ENCODE measurements around the gene KDM5B.
"Not testable (repeated sequence)": the region's sequence is repeated elsewhere in the genome, so short reads cannot be mapped to it uniquely, and the experiment has no call there.

KDM5B gene

DNA sequence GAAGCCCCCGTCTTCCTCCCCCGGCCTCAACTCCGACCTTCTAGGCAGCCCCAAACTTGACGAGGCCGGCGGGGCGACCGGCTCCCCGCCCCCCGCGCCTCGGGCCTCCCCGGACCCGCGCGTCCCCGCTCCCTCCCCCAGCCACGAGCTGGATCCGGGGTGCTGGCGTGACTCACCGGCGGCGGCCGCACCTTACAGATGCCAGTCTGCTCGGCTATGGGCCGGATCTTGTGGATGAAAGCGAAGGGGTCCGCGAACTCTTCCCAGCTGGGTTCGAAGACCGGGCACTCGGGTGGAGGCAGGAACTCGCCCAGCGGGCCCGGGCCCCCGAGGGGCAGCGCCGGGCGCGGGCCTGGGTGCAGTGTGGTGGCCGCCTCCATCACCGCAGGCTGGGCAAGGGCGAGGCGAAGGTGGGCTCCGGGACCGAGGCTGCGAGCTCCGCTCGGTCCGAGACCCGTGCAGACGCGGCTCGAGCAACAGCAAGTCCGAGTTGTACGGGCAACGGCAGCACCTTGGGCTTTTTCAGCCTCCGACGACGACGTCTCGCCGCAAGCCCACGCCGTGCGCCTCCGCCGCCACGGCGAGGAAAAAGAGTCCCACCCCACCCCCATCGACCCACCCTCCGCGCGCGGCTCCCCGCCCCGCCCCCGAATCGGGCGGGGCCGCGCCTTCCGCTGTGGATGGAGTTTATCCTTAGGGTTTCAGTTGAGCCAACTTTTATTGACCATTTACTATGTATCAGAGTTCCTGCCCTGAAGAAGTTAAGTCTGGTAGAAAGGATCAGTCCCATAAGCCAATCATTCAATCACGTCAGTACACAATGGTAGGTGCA is at the start of gene KDM5B:
KDM5B (minus strand) TSS at position 496 of the 832 bp plus-strand sequence; CDS start at position 380, 116 bp downstream.
- DNase-seq: peak; percentile 77

DNA sequence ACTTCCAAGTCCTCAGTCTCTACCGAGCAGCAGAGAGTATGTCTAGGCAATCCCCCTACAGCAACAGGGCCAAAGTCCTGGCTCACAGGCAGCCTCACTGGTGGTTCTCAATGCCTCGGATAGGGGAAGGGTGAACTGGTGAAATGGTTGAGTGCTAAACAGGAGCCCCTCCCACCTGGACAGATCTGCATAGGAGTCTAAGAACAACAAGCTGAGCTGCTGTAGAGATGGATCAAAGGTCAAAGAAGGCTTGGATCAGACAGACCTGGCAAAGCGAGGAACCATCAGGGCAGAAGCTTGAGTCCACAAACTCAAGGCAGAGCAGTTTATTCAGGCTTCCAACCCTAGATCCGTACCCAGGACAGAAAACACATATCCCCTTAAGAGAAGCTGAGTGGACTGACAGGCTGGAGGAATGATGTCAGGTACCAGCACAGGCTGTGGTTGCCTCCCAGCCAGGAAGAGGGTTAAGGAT is 49.0 kb upstream of the KDM5B start:
- no peak for DNase-seq

DNA sequence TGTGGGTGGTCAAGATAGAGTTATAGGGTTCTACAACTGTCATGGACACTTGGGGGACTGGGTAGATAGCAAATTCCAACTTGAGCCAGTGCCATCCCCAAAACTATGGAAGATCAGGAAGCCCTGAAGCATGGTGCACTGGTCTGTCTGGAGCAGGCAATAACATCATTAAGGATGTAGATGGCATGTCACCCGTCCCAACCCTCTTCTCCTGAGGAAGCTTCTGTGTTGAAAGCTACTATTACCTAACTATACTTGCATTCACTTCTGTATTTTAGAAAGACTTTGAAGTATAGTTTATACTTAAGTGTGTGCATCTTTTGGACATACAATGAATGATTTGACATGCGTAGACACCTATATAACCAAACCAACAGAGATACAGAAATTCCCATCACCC is 47.8 kb upstream of the KDM5B start:
- DNase-seq: peak; percentile 25

DNA sequence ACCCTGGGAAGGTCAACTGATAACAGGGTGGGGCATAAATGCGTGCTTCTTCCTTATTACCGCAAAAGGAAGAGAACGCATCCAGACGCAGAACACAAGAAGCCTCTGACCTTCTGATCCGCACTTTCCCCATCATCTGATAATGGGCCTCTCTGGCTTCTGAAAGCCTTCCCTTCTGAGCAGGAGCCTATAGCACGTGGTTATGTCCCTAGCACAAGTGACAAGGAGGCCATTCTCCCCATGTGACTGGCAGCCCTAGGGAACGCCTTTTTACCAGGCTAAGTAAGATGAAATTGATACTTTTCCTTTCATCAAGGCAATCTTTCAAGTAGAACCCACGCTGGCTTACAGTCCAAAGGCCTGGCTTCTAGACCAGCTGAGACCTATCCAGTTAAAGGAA is 46.6 kb upstream of the KDM5B start:
- DNase-seq: no peak

DNA sequence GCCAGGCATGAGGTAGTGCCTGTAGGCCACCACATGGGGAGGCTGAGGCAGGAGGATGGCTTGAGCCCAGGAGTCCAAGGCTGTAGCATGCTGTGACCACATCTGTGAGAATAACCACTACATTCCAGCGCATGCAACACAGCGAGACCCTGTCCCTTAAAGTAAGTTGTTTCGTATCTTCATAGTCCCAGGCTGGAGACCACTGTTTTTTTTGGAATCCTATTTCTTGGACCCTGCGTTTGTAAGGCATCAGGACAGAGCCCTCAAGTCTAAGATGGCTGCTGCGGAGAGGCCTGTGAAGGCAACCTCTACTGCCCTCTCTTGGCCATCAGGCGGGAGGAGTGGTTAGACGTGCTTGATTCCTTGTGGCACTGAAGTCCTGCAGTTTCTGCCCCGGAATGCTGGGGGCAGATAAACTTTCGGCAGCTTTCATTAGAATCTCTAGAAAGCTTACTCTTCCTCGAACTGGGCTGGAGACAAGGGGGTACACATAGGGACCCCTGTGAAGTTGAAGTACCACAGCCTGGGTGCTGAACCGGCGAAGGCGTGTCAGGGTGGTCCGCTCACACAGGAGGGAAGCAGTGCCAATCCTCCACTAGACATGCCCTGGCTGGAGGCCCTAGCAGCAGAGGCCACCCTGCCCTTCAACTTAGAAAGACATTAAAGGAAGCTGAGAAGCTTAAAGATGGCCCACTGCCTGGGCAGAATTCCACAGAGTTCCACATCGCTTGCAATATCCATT is 44.1 kb upstream of the KDM5B start:
- peak; percentile 91 for DNase-seq

DNA sequence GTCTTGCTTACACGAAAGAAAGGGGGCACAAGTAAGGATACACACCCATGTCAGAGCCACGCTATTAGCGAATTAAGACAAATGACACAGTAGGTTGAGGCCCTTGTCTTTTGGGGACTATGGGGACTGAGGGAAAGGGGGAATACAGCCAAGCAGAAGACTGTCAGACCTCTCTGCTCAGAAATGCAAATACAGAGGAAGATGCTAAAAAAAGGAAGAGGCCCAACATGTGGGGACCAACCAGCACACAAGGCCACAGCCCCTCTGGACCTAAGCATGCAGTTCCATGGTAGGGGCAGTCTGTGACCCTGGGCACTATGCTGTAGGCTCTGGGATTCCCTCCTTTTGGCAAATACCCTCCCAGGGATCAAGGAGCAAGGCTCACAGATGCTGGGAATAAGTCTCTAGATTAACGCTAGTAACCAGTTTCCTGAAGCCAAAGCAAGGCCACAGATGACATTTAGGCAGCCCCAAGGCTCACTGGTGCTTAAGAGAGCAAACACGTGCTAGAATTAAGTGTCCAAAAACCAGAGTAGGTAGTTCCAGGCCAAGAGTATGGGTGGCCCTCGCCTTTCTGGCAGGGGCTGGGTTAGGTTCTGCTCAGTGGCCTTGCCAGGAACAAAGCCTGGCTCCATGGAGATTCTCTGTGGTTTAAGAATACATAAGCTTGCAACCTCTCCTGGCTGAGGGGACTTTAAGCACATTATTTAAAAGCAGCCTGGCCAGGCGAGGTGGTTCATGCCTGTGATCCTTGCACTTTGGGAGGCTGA is 42.6 kb upstream of the KDM5B start:
- DNase-seq: no peak

DNA sequence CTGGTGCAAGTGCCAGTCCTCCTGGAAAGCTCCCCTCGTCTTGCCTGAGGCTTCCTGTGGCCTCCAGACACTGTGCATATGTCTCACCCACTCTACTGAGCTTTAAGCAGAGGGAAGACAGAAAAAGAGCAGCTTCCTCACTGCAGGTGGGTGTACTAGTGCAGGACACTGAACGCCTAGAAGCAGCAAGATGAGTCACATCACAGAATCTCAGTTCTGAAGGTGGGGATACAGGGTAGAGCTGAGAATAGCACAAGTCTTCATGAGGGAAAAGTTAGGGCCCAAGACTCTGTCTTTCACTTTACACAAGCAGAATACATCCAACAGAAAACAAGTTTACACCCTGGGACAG is 39.9 kb upstream of the KDM5B start:
- no peak for DNase-seq

DNA sequence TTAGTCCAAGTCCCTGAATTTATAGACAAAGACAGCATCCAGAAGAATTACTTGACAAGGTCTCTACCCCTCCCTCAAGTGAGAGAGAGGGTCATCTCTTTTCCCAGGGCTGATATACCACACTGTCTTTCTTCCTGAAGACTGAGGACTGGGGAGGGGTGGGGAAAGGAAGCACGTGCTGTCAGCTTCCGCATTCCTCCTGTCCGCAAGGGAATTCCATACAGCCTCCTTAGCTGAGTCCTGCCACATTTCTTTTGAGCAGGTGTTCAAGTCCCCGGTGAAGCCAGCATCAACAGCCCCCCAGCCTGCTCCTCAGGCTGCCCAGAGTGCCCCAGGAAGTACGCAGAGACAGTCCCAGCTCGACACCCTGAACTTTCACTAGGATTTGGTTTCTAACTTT is 36.7 kb upstream of the KDM5B start:
- DNase-seq: no peak

DNA sequence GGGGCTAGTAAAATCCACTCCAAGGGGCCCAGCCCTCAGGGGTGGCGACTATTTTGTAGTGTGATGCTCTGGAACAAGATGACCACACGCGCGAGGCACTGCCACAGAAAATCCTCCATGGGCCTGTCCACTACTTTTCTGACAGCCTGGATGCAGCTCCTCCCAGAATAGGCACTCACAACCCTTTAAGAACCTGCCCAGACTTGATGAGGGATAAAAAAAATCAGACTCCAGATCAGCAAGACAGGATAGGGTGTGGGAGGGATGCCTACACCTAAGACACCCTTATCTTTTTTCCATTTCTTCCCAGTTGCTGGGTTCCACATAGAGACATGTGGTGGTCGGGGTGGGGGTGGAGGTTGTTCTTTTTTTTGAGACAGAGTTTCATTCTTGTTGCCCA is 36.0 kb upstream of the KDM5B start:
- DNase-seq: no peak

DNA sequence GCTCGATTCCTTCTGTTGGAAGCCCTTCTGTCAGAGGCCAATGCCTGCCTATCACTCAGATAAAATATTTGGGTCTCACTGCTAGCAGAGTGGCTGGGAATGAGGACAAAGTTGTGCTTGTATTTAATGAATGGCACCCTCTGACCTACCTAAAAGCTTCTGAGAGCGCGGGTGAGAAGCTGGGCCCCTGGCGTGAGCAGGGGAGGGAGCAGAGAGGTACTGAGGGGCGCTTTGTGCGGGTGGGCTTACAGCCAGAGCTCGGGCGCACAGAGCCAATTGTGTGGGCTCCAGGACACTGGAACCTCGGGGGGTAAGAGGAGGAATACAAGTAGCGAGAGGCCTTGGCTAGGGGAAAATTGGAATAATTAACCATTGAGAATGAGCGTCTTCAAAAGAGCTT is 34.9 kb upstream of the KDM5B start:
- no peak for DNase-seq

DNA sequence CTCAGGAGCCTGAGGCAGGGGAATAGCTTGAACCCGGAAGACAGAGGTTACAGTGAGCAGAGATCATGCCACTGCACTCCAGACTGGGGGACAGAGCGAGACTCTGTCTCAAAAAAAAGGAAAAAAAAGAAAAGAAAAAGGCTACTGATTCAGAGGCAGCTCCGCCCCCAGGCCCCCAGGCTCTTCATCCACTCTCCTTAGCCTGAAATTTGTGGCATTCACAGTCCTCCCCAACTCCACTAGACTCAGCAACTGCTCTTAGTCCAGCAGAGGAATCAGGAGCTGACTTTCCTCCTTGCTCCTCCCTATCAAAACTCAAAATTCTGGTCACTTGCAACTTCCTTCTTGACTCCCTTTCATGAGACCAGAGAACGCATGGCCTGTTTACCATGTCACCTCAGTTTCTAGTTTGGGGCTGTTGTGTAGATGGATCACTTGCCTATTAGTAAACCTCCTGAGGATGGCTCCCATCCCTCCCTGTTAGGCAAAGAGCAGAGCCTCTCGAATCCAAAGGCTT is 29.6 kb upstream of the KDM5B start:
- no peak for DNase-seq

DNA sequence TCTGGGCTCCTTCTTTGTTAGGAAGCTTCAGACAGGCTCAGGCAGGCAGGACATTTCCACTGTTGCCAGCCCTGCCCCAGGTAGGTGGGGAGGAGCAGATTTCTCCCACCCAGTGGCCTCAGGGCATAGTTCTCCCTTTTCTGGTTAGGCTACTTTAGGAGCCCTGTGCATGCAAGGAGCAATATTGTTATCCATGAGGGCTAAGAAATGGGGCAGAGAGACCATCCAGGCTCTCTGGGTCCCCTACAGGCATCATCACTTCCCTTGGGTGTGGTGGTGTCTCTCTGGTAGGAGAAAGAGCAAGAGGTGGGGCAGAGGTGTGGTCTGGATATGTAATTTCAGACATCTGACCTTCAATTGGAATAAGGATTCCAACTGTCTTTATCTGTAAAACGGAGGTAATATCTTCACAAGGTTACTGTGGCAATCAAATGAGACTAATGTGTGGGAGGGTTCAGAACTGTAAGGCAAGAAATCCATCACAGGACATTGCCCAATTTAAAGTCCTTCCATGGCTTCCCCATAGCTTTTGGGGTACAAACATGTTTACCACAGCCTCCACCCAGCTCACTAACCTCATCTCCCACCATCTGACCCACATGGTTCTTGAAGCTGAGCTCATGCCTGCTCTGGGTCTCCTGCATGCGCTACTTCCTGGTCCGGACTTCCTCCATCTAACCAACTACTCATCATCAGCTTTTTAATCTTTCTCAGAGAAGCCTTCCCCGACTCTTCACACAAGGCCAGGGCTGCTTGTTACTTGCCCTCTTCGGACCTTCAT is 28.6 kb upstream of the KDM5B start:
- peak; percentile 61 for DNase-seq

DNA sequence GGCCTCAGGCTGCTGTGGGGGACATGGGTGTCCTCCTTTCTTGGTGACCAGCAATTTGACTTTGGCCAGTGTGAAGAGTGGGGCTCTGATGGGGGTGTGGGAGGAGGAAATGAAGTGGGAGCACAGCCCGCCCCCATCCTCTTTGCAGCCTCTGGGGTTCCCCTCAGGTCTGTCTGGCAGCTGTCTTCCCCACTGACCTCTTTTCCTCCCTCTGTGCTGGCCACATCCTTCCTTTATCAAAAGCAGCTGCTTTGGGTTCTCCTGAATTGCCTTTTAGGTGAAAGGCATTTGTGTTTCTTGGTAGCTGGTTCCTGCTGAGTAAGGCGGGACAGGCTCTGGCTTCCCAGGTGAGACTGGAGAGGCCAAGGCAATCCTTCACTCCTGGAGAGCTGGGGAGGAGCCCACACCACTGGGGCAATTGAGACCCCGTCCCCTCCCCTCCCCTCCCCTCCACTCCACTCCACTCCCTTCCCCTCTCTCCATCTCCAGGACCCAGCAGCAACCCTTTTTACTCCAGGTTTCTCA is 27.4 kb upstream of the KDM5B start:
- peak; percentile 62 for DNase-seq

DNA sequence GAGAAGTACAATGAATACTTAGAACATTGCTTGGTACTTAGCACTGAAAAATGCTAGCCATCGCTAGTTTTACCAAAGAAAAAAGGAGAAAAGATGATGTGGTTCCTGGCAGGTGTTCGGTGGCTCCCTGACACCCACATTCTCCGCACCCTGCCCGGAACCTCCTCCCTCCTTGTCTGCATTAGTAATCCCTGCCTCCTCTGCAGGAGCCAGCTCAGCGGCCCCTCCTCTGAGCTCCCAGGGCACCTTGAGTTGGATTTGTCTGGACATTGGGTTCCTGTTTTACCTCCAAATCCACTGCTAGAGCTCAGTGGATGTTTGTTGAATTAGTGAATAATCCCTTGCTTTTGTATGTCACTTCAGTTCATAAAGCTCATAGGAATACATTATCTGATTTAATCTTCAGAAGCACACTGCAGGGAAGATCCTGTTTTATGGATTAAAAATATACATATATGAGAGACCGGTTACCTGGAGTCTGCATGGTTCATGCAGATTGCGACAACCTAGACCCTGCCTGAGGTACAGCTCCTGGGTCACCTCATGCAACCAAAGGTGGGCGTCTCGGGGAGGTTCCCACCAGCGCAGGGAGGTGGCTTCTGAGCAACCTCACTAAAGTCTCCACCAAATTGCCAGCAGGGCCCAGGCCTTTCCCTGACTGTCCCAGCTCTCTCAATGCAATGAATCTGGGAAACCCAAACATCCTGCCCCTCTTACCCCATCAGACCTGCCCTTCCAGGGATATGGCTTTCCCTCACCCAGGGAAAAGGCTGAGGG is 26.7 kb upstream of the KDM5B start:
- no peak for DNase-seq

DNA sequence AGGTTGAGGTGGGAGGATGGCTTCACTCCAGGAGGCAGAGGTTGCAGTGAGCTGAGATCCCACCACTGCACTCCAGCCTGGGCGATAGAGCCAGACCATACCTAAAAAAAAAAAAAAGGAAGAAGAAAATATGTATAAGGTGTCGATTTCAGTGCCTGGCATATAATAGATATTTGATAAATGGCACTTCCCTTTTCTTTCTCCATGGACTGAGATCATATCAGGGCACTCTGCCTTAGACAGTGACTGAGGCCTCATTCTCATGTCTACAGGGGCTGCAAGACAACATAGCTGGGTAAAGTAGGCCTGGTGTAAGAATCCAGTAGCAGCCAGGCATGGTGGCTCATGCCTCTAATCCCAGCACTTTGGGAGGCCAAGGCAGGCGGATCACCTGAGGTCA is 23.7 kb upstream of the KDM5B start:
- peak; percentile 71 for DNase-seq

DNA sequence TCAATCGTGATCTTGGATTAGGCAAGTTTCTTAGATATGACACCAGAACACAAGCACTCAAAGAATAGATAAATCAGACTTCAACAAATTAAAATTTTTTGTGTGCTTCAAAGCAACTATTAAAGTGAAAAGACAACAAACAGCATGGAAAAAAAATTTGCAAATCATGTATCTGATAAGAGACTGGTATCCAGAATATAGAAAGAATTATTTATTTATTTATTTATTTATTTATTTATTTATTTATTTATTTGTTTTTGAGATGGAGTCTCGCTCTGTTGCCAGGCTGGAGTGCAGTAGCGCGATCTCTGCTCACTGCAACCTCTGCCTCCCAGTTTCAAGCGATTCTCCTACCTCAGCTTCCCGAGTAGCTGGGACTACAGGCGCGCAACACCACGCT is 21.0 kb upstream of the KDM5B start:
- DNase-seq: not testable (repeated sequence)

DNA sequence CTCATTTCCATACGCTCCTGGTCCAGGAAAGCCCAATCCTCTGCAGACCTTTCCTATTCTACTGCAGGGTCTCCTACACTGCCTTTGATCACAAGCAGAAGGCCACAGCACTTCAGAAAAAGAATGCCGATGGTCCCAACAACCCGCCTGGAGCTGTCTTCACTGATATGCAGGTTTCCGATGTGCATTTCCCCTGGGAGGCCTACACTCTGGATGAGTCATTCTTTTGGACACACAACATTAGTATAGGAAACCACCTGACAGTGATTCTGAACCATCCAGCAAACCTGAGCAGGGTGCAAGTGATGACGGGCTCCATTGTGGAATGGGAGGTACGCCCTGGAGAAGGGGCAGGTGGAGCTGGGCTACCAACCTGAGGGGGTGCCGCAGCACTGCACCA is 17.5 kb upstream of the KDM5B start:
- no peak for DNase-seq

DNA sequence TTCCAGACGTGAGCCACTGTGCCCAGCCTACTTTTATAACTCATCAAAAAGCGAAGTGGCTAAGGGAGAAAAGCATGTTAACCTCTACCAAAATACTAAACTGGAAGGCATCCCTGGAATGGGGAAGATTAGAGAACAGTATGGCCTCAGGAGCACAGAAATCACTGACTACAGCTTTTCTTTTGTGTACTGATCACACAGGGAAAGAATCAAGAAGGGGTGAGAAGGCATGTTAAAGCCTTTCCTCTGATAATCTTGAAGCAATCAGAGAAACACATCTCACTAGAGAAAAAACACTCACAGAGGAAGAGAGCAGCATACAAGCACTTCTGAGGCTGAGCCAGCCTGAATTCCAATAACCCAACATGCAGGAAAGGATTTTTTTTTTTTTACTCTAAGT is 13.2 kb upstream of the KDM5B start:
- no peak for DNase-seq

DNA sequence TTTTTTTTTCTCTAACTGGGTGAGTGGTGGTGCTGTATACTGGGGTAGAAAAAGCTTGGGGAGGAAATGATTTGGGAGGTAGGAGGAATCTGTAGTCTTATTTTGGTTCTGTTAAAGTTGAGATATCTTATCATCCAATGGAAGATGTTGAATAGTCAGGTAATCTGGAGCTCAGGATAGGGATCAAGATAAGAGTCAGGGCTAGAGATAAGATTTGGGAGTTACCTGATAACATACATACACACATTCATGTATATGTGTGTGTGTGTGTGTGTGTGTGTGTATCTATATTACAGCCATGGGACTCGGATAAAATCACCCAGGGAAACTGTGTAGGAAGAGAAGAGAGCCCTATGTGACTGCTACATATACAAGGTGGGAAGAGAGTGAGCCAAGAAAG is 10.6 kb upstream of the KDM5B start:
- no peak for DNase-seq

DNA sequence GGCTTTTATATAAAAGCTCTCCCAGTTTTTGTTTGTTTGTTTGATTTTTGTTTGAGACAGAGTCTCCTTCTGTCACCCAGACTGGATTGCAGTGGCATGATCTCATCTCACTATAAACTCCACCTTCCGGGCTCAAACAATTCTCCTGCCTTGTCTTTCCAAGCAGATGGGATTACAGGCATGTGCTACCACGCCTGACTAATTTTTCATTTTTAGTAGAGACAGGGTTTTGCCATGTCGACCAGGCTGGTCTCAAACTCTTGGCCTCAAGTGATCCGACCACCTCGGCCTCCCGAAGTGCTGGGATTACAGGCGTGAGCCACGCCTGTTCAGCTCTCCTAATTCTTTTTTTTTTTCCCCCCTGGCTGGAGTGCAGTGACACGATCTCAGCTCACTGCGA is 6.9 kb upstream of the KDM5B start:
- no peak for DNase-seq

Data from hematopoietic multipotent progenitor cell treated with erythropoietin and hydrocortisone succinate and interleukin-3 and kit ligand, for 4 days (in vitro differentiated cells).